BJ (cell line): ENCODE results near the gene PTK7. TPM values are rescaled to one million over a fixed set of nuclear protein-coding genes. Genes with fewer than 3 reads are reported as not detected.

Source experiments
- CTCF ChIA-PET: fragments of 350-600 bp; formaldehyde crosslinking; extraction: SDS; loops from one replicate; lab custom pipeline; 2021; ENCODE audit warnings: antibody characterized with exemption, inconsistent platforms; lab: Yijun Ruan, JAX
- POLR2A ChIA-PET: fragments of 300-600 bp; sonication (Branson Sonifier 250); formaldehyde crosslinking; extraction: SDS; loops from one replicate; lab custom pipeline; 2021; ENCODE audit warnings: antibody characterized with exemption; lab: Charles Lee
- DNase-seq: peaks from one replicate; pipeline ENCODE4 v3.0.0-alpha.2; 2011; ENCODE audit warnings: low read depth
- H3K27me3 ChIP-seq: 2 replicates; pipeline ENCODE4 v1.6.0; 2011; ENCODE audit warnings: low read length; ENCODE audit not compliant: control insufficient read depth, insufficient read depth
- H3K36me3 ChIP-seq: 2 replicates; pipeline ENCODE4 v1.5.1; 2011; ENCODE audit warnings: low read length; ENCODE audit not compliant: control insufficient read depth, insufficient read depth
- H3K4me3 ChIP-seq: 2 replicates; pipeline ENCODE4 v1.5.1; 2011; ENCODE audit warnings: low read depth, mild to moderate bottlenecking, control low read depth, low read length
- CTCF ChIP-seq: IDR thresholded peaks from 2 replicates; pipeline ENCODE4 v1.5.1; 2011; ENCODE audit warnings: low read depth, mild to moderate bottlenecking, control low read depth, inconsistent platforms, low read length, moderate library complexity; ENCODE audit not compliant: insufficient read depth
- polyA plus RNA-seq: library from polyadenylated mRNA; depleted of rRNA; stranded (reverse); fragments of >200 nt; gene quantifications from 2 replicates; pipeline ENCODE4 v1.2.3, GENCODE V29; 2011

Gene PTK7
- polyA plus RNA-seq, 1 experiment: 362 TPM

- Histone ChIP-seq H3K36me3 (peaks cover 11% of the 10 kb centered on the region), H3K27me3 (no peaks in the 10 kb centered on the region), H3K4me3 (peak within 1 kb of the TSS; percentile 78)
- POLR2A ChIA-PET: interaction anchor here (0.5 to 1.0 kb wide), 6 partner anchors 9 to 124 kb away, joined by 3 to 18 read pairs (median 4); partner anchors contain the start of genes CNPY3, KLHDC3 and PPP2R5D
- peak; percentile 75 for DNase-seq
- no peak for TF ChIP-seq CTCF
- CTCF ChIA-PET: interaction anchor here (1.9 to 3.1 kb wide), 2 partner anchors 40 to 90 kb away, joined by 5 to 12 read pairs; partner anchors contain the start of genes KLHDC3 and MEA1
Observed at GRCh38 chr6:43053545-43054205, 22.4 kb upstream of the PTK7 start, which contains the start of gene CUL7. CUL7 (minus strand) TSS chr6:43053851; CDS start chr6:43052788, 1,063 bp downstream.

- DNase-seq: no peak
- Histone ChIP-seq H3K36me3 (peaks cover 8% of the 10 kb centered on the region), H3K4me3 (peak overlapping the region; percentile 20; the same call in 1 of the 2 replicates), H3K27me3 (no peaks in the 10 kb centered on the region)
- POLR2A ChIA-PET: interaction anchor here (0.5 to 1.0 kb wide), 5 partner anchors 9 to 125 kb away, joined by 4 to 18 read pairs (median 4); partner anchors contain the start of genes CNPY3 and KLHDC3
- TF ChIP-seq CTCF: no peak
- CTCF ChIA-PET: interaction anchor here (0.9 to 3.1 kb wide), 4 partner anchors 40 to 117 kb away, joined by 4 to 12 read pairs (median 6); partner anchors contain the start of genes KLHDC3 and MEA1
Observed at GRCh38 chr6:43054206-43054943, 21.7 kb upstream of the PTK7 start.

GRCh38 chr6:43055966-43056365, 20.1 kb upstream of the PTK7 start:
- no peak for TF ChIP-seq CTCF
- H3K4me3 ChIP-seq: no peak overlapping the region
- DNase-seq: no peak
- ChIA-PET CTCF (interaction anchor here (1.0 kb wide), 1 partner anchor 74 kb away, joined by 5 read pairs; no protein-coding TSS in a partner anchor), POLR2A (no interaction called here)
- no peaks in the 10 kb centered on the region for H3K27me3 ChIP-seq
- peaks cover under 1% of the 10 kb centered on the region for H3K36me3 ChIP-seq

GRCh38 chr6:43058531-43058930, 17.6 kb upstream of the PTK7 start:
- ChIA-PET POLR2A (interaction anchor here (0.8 kb wide), 1 partner anchor 101 kb away, joined by 3 read pairs; no protein-coding TSS in a partner anchor), CTCF (interaction anchor here (1.2 to 3.7 kb wide), 2 partner anchors 71 to 85 kb away, joined by 4 to 25 read pairs; no protein-coding TSS in a partner anchor)
- TF ChIP-seq CTCF: no peak
- Histone ChIP-seq H3K27me3 (no peaks in the 10 kb centered on the region), H3K4me3 (peak overlapping the region; percentile 71), H3K36me3 (no peaks in the 10 kb centered on the region; the same call in 1 of the 2 replicates)
- no peak for DNase-seq
